ENCODE results near the gene CADPS.

Gene CADPS

DNA sequence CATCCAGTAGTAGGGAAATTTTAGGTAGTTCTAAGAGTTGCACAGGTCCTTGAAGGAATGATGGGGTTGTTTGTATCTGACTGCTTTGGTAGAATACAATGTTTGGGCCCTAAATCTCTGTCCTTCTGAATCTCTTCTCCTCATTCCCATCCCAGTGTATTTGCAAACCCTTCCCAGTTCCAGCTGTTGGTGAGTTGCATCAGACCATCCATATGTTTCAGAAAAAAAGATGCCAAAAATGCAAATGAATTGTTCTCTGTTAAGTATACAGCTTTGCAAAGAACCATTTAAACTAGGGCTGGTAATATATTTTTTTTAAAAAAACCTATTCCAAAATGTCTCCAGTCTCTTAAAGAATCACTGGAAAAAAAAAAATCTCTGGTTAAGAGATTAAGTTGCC is 251.0 kb downstream of the CADPS start:
- no peak for DNase-seq

DNA sequence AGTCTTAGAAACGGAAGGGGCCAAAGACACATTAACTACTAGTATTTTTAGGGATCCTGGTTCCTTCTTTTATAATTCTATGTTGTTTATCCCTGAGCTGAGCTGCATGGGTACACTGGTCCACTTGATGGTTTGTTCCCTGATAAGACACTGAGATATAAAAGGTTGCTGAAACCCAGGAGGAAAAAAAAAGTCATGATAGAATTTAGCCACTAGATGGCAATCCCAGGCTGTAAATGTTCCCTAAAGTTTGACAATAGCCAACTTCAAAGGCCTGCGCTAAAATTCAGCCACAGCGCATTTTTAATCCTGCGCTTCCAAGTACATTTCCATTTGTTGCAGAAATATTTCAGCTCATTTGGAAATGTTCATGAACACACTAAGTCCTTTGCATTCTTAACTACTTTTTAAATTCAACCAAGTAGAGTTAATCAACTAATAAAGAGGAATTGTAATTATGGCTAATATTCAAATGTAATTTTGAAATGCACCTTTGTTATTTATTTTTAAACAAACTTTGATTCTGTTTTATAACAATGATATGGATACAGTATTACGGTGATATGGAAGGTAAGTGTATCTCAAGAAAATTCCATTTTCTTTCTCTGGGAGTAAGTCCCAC is 252.6 kb downstream of the CADPS start:
- DNase-seq = peak; percentile 50

DNA sequence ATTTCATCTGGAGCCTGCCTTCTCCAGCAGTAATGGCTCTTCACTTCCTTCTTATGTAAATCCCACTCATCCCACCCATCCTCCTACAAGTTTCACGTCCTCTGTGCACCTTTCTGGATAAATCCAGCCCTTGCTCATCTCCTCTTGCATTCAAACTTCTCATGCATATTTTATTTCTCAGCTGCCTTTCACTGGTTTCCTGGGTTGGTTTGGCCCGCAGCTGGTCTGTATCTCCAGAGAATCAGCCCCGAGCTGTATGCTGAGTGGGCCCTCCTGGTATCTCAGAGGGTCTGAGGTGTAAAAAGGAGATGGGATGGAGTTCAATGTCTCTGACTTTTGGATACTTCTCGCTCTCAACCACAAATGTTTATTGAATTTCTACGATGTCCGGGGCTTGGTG is 253.3 kb downstream of the CADPS start:
- DNase-seq = no peak

DNA sequence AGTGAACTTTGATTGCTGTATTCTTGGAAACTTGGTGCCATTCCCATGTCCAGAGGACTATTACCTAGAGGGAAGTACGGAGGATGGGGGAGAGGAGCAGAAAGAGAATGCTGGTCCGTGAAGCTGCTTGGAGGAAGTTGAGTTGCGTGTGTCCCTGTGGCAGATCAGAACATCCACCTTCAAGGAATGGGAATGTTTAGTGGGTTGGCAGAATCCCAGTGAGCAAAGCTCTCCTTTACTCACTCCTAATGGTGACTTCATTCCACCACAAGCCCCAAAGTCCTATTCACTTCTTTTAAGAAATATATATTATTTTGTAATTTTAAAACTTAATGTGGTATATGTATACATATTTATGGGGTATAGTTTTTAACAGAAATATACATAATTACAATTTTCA is 254.0 kb downstream of the CADPS start:
- DNase-seq = no peak

DNA sequence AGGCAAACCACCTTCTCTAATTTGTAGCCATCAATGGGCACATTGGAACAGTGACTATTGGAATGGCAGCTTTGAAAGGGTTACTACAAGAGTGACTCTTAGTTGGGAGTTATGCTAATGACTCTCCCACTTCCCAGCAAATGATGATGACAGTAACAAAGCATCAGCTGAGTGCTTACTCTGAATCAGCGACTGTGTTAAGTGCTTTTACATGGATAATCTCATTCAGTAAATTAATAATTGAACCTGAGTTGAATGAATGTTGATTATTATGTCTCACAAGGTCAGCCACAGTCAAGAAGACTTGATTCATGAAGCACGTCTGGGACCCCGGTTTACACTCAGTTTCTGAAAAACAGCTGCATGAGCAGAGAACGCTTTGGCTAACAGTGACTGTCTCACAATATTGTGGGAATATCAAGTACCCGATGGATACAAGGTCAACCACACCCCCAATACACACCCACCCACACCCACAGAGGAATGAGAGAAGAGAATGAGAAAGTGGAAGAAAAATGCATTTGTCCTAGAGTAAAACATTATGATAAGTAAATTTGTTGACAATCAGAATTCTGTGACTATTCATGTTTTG is 259.9 kb downstream of the CADPS start:
- DNase-seq = no peak

DNA sequence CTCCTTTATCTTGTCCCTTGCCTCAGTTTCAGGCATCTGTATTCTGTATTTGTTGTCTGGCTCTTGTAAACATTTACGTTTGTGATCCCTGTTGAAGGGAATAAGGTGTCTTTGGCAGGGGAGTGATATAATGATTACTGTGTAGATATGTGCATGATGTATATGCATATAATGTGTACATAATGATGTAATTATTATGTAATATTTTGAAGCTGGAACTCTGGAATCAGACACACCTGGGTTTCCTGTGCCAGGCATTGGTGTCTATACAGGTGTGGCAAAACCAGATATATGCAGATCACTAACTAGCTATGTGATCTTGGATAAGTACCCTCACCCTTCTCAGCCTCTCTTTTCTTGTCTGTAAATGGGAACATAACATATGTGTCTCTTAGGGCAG is 260.7 kb downstream of the CADPS start:
- no peak for DNase-seq

DNA sequence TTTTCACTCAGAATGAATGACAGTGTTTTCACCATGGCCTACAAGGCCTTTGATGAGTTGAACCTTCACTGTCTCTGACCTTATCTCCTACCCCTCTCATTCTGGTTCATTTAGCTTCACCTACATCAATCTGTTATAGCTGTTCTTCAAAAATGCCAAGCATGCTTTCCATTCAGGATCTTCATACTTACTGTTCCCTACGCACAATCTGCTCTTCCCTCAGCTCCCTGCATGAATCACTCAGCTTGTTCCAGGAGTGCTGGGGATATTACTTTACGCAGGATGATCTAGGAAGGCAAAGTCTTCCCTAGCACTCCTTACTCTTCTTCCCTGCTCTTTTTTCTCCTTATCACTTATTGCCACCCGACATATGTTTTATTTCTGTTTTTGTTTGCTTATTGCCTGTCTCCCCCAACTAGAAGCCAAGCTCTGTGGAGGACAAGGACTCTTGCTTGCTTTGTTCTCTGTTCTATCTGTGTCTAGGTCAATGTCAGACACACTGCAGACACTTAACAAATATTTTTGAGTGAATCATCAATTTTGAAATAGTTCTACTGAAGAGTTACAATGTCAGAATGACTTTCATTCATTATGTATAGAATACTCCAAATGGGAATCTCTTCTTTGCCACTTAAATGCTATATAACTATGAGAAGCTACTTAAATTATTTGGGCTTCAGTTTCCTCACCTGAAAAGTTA is 263.5 kb downstream of the CADPS start:
- no peak for DNase-seq

DNA sequence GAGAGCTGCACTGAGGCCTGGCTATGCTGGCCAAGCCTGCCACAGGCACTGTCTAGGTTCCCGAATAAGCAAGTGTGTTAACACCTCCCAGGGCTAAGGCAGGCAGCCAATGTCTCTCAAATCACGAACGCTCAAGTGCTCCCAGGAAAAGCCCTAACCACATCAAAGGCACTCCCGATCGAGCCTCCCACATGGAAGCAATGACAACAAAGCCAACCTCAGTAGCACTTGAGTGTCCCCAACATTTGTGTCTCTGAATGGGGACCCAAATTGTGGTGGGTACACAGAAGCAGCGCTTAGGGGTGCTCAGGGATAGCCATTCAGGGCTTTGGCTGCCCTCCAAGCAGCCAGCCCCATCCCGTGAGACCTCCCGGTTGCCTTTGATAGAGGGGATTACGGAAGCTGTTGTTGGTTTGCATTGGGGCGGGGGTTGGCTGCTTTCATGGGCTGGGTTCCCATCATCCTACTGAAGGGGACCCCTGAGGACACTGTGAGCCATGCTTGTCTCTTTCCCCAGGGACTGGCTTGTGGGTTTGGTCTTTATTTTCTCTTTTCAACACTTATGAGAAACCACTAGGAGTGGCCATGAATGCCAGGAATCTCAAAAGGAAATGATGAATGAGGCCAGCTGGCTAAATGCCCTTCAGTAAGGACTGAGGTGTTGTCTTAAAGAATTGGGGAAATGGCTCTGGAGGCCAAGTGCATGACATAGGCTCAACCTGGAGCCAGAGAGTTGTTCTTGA is 267.8 kb downstream of the CADPS start:
- DNase-seq = no peak

DNA sequence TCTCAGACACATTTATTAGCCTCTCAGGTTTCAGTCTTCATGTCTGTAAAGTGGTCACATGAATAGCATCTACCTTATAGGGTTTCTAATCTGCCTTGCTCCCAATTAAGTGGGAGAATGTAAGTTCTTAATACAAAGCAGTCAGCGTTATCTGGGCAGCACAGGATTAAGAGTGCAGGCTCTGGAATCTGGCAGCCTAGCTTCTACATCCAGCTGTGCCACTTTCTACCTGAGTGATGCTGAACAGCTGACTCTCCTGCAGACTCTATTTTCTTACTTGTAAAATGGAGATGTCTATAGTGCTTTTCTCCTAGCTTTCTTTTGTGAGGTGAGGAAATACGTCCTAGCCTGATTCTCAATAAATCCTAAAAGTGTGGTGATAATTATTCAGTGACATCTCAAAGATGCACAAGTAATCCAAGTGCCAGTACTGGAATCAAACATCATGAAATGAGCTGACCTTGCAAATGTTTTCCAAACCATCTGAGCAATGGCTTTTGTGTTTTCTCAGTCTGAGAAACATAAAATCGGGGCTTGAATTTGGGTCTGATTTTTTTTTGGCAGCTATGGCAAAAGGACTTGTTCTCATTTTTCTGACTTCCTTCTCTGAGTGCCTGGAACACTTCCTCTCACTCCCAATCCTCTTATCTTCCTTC is 269.7 kb downstream of the CADPS start:
- DNase-seq = no peak

DNA sequence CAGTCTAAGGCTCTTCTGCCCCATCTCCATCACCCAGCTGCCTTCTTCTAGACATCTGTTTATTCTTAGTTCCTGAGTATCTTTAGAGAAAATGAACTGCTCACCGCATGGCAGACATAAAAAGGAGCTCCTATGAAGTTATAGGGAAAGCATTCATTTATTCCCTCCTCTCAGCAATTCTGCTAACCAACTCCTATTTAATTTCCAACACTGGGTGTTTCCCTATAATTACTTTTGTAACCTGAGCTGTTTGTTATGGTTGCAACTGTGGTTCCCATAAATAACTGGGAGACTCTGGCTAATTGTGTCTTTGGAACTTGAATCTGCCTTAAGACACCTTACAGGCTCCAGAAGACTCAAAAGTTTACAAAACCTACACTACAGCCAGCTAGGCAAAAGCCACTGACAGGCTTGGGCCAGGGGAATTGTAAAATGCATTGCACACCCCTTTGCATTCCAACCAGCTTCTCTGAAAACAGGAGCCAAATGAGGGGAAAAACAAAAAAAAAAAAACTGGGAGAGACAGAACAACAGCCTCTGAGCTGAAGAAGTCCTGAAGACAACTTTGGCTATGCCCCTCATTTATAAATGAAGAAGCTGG is 270.4 kb downstream of the CADPS start:
- no peak for DNase-seq

DNA sequence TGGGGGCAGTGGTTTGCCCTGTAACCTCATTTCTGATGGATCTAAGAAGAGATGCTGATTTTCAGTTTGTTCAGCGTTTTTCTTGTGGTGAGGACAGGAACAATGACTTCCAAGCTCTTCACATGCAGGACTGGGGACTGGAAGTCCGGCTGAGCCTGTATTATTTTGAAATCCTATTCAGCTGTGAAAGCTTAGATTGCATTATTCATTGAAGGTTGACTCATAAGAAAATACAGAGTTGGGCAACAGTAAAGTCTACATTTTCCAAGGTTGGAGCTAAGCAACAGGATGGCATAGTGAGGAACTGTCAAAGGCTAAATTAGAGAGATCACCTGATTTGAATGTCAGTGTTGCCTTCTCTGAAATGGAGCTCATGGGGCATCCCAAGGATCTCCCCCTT is 270.9 kb downstream of the CADPS start:
- no peak for DNase-seq

DNA sequence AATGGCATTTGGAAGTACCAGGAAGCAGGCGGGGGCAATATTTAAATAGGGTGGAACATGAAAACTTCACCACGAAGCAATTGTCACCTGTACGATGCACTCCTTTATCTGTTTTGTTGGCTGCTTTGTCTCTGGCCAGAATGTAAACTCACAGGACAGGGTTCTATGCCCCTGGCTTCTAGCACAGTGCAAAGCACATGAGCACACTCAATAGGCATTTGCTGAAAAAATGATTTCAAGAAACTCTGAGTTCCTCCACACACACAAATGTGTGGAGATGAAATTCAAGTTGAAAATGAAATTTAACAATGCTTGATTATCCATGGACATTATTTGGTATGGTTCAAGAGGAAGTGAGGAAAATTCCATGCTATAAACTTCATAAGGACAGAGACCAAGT is 272.2 kb downstream of the CADPS start:
- no peak for DNase-seq

DNA sequence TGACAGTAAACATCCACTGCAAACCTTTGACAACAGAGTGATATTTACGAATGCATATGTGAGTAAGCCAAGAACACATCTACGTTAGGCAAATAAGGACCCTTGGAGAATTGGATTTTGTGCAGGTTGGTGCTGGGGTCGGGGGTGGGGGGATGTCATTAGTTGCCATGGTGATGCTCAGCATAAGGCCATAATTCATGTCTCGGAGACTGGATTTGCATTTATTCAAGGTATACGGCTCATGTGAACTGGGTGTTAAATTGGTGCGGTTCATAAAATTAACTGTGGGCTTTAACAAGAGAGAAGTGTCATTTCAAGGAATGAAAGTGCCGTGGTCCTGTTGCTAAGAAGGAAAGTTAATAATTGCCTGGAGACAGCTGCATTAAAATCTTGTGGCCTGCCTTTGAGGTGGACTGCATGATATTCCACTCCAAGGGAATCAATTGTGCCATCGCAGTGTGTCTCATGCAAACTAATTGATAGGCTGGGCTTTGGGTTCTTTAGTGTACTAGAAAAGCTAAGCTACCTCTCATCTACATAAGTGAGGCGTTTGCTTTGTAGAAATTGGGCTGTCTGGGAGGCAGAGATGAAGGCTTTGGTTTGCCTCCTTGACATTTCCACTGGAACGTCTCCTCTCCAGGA is 273.0 kb downstream of the CADPS start:
- no peak for DNase-seq

DNA sequence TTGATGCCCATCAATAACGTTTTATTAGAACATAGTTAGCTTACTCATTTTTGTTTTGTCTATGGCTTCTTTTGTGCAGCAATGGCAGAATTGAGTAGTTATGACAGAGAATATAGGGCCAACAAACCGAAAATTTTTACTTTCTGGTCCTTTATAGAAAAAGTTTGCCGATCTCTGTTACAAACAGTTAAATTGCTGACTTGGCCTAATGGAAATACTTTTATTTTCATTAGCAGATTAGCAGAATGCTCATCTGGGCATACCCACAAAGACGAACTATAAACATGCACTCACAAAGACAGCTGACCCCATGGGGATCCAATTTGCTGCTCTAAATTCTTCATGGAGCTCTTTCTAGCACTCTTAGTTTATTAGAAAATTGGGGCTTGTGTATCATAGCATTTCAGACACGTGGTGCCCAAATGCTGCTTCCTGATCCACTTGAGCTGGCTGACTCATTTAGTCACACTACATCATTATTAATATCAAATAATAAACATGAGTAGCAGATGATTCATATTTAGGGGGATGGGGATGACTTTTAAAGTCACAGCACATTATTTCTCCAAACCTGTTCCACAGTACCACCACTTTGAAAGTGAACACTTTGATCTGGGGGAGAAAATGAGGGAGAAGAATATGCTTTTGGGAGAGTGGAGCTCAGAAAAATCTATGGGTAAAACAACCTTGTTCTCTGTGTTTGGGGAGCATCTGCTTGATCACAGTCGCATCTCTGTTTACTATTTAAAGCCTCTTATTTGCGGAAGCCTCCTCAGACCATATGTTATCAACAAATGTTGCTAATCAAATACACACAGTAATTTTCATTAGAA is 273.8 kb downstream of the CADPS start:
- DNase-seq = no peak

DNA sequence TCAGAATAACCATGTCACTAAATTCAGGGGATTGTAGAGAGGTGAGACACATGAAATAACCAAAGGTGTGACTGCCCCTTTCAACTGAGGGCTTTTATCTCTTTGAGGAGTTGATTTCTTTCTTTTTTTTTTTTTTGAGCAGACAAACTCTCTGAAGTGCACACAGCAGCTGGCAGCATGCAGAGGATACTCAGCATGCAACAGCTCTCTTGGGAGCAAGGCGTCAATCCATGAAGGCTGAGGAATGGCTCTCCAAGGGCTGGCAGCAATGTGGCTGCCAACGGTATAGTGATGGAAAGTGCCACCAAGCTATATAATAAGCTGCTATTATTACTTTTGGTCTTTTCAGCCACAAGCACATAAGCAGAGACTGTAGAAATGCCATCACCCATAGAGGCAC is 275.2 kb downstream of the CADPS start:
- no peak for DNase-seq

DNA sequence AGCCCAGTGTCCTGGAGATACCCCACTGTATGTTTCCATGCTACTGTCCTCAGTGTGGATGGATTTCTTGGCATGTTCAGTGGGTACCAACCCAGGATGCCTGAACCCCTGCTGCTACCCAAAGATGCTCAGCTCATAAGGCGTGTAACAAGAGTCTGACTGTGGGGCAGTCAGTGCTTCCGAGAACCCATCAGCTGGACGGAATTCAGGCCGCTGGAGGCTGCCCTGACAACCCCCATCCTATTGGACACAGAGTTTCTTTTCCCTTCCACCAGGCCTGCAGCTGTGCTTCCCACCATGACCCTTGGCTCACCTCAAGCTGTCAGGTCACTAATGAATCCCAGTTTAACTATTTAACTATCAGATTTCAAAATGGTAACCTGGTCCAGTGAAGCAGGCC is 277.7 kb downstream of the CADPS start:
- no peak for DNase-seq

DNA sequence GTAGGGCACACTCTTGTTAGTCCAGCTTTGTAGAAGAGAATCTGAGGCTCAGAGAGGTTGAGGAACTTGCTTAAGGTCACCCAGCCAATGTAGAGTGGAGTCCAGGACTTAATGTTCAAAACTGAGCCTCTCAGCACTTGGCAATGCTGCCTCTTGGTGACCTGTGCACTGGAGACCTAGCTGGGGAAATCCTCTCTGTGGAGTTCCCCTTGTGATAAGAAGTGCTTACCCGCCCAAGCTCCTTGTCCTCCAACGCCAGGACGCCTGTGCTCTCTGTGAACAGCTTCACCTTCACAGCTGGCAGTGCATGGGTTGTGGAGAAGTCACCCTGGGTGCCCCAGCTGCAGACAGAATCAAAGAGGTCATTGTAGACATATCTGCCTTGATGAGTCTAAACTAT is 282.8 kb downstream of the CADPS start:
- no peak for DNase-seq

DNA sequence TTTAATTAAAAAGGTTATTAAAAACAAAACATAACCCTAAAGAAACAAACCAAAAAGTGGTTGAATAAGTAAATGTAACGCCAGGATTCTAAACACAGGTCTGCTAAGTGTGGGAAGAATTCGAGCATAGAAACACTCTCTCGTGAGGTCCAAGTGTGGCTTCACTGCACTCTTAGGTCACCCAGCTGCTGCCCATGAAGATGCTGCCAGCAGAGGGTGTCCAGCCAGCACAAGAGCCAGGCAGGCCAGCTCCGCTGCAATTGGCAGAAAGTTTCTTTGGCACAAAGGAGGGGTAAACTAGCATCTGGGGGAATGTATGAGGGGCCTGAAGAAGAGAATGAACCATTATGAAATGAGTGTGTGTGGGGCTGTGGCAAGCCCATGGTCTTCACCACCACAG is 286.1 kb downstream of the CADPS start:
- DNase-seq = no peak

DNA sequence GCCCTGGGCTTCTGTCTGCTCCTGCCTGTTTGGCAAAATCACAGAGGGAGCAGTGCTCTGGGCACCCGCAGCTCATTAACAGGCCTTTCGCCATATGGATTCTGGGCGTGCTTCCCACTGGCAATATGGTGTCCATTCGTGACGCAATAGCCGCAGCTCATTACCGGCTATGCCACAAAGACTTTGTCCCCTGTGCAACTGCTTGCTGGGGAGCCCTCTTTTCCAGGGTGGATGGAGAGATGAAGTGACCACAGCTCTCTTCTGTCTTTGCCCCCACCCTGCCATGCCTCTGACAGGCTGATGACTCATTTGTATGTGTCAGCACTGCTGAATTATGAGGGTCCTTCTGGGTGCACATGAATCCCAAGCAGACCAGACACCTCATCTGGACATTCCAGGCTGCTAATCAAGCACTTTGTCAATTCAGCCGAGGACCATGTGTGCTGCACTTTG is 287.6 kb downstream of the CADPS start:
- no peak for DNase-seq

DNA sequence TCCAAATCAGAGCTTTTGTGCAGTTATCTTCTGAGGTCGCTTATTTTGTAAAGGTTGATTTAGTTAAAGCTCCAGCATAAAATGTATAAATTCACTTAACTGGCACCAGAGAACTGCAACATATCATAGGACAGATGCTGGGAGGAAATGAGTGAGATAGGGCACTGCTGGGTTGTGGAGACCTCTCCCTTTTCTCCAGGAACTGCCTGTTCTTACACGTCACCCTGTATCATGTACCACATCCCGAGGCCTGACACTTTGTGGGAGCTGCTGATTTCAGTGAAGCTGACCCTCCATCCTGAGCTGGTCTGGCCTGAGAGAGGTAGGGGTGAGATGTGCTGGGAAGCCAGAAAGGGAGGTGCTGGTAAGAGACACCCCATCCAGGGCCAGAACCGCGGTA is 288.0 kb downstream of the CADPS start:
- DNase-seq = no peak

DNA sequence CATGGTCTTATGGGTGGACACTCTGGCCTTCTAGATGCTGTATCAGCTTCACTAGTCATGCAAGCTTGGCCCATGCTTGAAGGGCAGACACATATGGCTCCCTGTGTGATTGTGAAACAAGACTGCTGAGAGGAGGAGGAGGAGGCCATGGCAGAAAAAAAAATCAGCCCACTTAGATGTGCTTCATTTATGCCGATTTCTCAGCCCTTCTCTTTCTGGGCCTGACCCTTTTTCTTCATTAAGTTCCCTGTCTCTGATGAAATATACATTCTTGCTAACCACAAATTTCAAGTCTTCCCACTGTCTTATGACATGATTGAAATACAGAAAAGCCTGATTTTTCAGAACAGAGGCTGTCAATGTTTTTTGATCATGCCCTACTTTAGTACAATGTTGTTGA is 288.9 kb downstream of the CADPS start:
- no peak for DNase-seq

DNA sequence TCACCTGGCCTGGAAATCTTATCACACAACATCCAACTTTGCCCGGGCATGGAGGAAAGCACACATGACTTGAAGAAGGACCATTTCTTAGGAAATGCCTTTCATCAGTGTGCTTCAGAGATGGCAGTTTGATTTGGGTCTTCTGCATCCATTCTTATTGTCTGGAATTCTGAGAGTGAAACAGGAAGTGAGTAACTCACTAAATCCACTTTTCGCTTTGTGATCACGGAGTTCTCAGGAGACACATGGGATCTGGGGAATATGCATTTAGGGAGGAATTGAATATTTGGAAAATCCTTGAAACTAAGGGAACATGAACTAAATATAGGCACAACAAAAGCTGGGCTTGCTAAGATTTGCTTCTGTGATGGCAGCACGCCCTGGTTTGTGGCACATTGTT is 289.4 kb downstream of the CADPS start:
- no peak for DNase-seq

All from NCI-H748 treated with DMSO at 0.1 percent for 48 hours (cell line).